OCI-LY7 (cell line): Measurements from ENCODE around the gene KYAT1. TPM values are rescaled to one million over a fixed set of nuclear protein-coding genes. Genes with fewer than 3 reads are reported as not detected.

ENCODE experiments used
- BruUV-seq: library from RNA; stranded (reverse); fragments of 400-500 nt; replicated peaks from 2 replicates; lab custom pipeline; 2021; lab: Mats Ljungman, UMichigan
- CTCF ChIA-PET: fragments of 300-600 bp; sonication (Branson Sonifier 250); formaldehyde crosslinking; loops from one replicate; lab custom pipeline; 2022; ENCODE audit warnings: antibody characterized with exemption; ENCODE audit not compliant: unreplicated experiment; lab: Charles Lee
- POLR2A ChIA-PET: fragments of 300-600 bp; sonication (Branson Sonifier 250); formaldehyde crosslinking; loops from one replicate; lab custom pipeline; 2022; ENCODE audit warnings: antibody characterized with exemption; lab: Charles Lee
- DNase-seq: peaks from one replicate; pipeline ENCODE4 v3.0.0-alpha.2; 2015; ENCODE audit warnings: low spot score
- H2AFZ ChIP-seq: fragments of 200-600 bp; sonication (generic), shearing (Covaris generic); 2 replicates; pipeline ENCODE4 v1.6.1; 2014; ENCODE audit warnings: mild to moderate bottlenecking, antibody characterized with exemption, low read length, moderate library complexity
- H3K27ac ChIP-seq: fragments of 200-600 bp; sonication (generic); 2 replicates; pipeline ENCODE4 v1.5.1; 2014; ENCODE audit warnings: mixed run types, low read depth, mild to moderate bottlenecking, moderate library complexity, low read length, inconsistent platforms; ENCODE audit not compliant: poor library complexity, severe bottlenecking
- H3K36me3 ChIP-seq: fragments of 200-600 bp; sonication (generic); 2 replicates; pipeline ENCODE4 v1.6.1; 2014; ENCODE audit warnings: mild to moderate bottlenecking, antibody characterized with exemption, low read length, moderate library complexity, mixed read lengths; ENCODE audit not compliant: insufficient read depth
- H3K4me1 ChIP-seq: fragments of 200-600 bp; sonication (generic); 2 replicates; pipeline ENCODE4 v1.5.1; 2014; ENCODE audit warnings: mild to moderate bottlenecking, low read length; ENCODE audit not compliant: insufficient read depth, poor library complexity, severe bottlenecking
- H3K4me2 ChIP-seq: fragments of 200-600 bp; sonication (generic); 2 replicates; pipeline ENCODE4 v1.6.1; 2014; ENCODE audit warnings: mild to moderate bottlenecking, low read length
- H3K4me3 ChIP-seq: fragments of 200-600 bp; sonication (generic); 2 replicates; pipeline ENCODE4 v1.5.1; 2014; ENCODE audit warnings: mild to moderate bottlenecking, low read depth, low read length; ENCODE audit not compliant: poor library complexity, severe bottlenecking
- H3K79me2 ChIP-seq: fragments of 200-600 bp; sonication (generic); 2 replicates; pipeline ENCODE4 v1.6.1; 2016; ENCODE audit warnings: low read depth, mild to moderate bottlenecking, low read length, moderate library complexity, mixed read lengths; ENCODE audit not compliant: insufficient read depth
- H3K9me2 ChIP-seq: fragments of 200-600 bp; sonication (generic); 2 replicates; pipeline ENCODE4 v1.6.1; 2016; ENCODE audit warnings: mild to moderate bottlenecking, low read length, mixed read lengths; ENCODE audit not compliant: insufficient read depth
- H3K9me3 ChIP-seq: fragments of 200-600 bp; sonication (generic); 2 replicates; pipeline ENCODE4 v1.6.1; 2014; ENCODE audit warnings: mild to moderate bottlenecking, mixed run types, low read length, mixed read lengths
- H4K20me1 ChIP-seq: fragments of 200-600 bp; sonication (generic); 2 replicates; pipeline ENCODE4 v1.6.1; 2014; ENCODE audit warnings: mild to moderate bottlenecking, antibody characterized with exemption, low read length, moderate library complexity, mixed read lengths; ENCODE audit not compliant: insufficient read depth
- EZH2phosphoT487 ChIP-seq: fragments of 200-600 bp; sonication (generic); IDR thresholded peaks from 2 replicates; pipeline ENCODE4 v1.6.1; 2018; ENCODE audit warnings: low read depth, borderline replicate concordance, mild to moderate bottlenecking, mixed run types, antibody characterized with exemption, low read length, moderate library complexity, mixed read lengths
- intact Hi-C: fragments of 100-400 bp; cut with micrococcal nuclease; formaldehyde crosslinking; loops from one replicate; pipeline ENCODE4 v1.10.0; 2022; ENCODE audit not compliant: unreplicated experiment
- total RNA-seq, 2 experiments: library from RNA; depleted of rRNA in 1 of 2; stranded (reverse); fragments of >200 nt in 1 of 2; shearing (Covaris generic) in 1 of 2; gene quantifications; 2 replicates each; pipeline ENCODE4 v1.2.3, GENCODE V29; 2014 to 2022
- TF ChIP-seq, protein P1 (sequence below): fragments of 200-600 bp; sonication (generic); conservative IDR thresholded peaks from 2 replicates; pipeline ENCODE4 v1.5.1; 2014; ENCODE audit warnings: mild to moderate bottlenecking, antibody characterized with exemption, low read length, moderate library complexity, mixed read lengths

Gene KYAT1
- total RNA-seq, 2 experiments from 2014 or later, result 28.3 to 44.7 TPM

DNA sequence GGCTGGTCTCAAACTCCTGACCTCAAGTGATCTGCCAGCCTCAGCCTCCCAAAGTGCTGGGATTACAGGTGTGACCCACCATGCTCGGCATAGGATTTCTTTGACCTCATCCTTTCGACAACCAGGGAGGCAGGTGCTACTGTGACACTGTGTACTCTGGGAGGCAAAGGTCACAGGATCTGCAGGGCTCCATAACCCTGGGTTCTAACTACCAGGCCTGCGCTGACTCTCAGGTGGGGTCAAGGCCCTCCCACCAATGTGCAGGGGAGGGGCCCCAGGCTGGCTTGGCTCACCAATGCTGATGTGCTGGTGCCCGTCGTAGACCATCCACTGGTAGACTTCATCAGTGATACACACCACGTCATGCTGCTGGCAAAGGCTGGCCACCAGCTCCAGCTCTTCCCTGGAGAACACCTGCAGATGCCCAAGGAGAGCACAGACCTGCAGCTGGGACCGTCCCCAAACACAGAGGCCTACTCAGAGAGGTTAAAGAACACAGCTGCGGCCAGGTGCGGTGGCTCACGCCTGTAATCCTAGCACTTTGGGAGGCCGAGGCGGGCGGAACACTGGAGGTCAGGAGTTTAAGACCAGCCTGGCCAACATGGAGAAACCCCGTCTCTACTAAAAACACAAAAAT is 45.1 kb downstream of the KYAT1 start:
- H3K4me3 ChIP-seq, result no peak overlapping the region
- no peak for DNase-seq
- ChIA-PET POLR2A (no interaction called here), CTCF (no interaction called here)
- no peaks in the 10 kb centered on the region for H3K9me3 ChIP-seq
- H3K4me1 ChIP-seq, result no peaks in the 10 kb centered on the region
- BruUV-seq, result no TSS peak
- H3K36me3 ChIP-seq, result peaks cover 53% of the 10 kb centered on the region
- intact Hi-C loops, result no loop called here
- no peak overlapping the region for H2AFZ ChIP-seq
- no peak overlapping the region for H3K27ac ChIP-seq
- TF ChIP-seq, protein P1, sequence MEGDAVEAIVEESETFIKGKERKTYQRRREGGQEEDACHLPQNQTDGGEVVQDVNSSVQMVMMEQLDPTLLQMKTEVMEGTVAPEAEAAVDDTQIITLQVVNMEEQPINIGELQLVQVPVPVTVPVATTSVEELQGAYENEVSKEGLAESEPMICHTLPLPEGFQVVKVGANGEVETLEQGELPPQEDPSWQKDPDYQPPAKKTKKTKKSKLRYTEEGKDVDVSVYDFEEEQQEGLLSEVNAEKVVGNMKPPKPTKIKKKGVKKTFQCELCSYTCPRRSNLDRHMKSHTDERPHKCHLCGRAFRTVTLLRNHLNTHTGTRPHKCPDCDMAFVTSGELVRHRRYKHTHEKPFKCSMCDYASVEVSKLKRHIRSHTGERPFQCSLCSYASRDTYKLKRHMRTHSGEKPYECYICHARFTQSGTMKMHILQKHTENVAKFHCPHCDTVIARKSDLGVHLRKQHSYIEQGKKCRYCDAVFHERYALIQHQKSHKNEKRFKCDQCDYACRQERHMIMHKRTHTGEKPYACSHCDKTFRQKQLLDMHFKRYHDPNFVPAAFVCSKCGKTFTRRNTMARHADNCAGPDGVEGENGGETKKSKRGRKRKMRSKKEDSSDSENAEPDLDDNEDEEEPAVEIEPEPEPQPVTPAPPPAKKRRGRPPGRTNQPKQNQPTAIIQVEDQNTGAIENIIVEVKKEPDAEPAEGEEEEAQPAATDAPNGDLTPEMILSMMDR, result no peak
- no peak for TF ChIP-seq EZH2phosphoT487
- H3K79me2 ChIP-seq, result no peaks in the 10 kb centered on the region
- no peaks in the 10 kb centered on the region for H3K9me2 ChIP-seq
- no peak overlapping the region for H3K4me2 ChIP-seq
- H4K20me1 ChIP-seq, result no peaks in the 10 kb centered on the region

DNA sequence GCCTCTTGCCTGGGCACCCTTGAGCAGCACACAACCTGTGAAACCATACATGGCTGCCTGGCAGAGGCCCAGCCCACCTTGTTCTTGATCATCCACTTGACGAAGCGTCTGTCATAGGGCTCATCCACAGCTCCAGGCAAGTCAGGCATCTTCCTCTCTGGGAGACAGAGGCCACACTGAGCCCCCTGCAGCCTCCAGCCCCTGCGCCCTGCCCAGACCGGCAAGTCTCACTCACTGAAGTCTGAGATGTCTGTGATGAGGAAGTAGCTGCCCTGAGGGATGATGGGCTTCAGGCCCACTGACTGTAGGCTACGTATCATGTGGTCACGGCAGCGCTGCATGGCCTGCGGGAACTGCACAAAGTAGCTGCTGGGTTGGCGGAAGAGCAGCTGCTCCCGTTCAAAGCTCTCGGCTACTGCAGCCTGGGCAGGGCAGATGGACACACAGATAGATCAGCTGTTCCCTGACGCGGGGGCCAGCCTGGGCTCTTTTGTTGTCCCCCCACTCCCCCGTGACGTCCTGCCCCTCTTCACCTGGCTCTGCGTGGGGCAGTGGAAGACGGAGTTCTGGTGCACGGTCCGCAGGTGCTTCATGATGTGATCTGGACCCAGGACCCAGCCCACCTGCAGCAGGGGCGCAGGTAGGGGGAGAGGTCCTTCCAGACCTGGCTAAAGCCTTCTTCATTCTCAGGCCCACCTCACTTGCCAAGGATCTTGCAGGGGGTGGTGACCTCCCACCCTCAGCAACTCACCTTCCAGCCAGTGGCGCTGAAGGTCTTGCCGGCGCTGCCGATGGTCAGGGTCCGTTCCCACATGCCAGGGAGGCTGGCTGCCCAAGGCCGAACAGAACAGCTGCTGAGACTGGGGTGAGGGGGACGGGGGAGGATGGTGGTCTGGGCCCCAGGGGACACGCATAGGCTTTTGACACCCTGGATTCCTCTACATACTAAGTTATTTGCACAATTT is 46.2 kb downstream of the KYAT1 start:
- Histone ChIP-seq H3K9me2 (no peaks in the 10 kb centered on the region), H3K9me3 (no peaks in the 10 kb centered on the region), H3K4me1 (no peaks in the 10 kb centered on the region), H3K36me3 (peaks cover 49% of the 10 kb centered on the region), H4K20me1 (no peaks in the 10 kb centered on the region), H3K27ac (no peak overlapping the region), H3K79me2 (no peaks in the 10 kb centered on the region), H2AFZ (no peak overlapping the region), H3K4me3 (no peak overlapping the region), H3K4me2 (no peak overlapping the region)
- POLR2A ChIA-PET, result interaction anchor here (0.7 kb wide), 1 partner anchor 113 kb away, joined by 6 read pairs; no protein-coding TSS in a partner anchor
- BruUV-seq, result no TSS peak
- TF ChIP-seq, protein P1, result no peak
- TF ChIP-seq EZH2phosphoT487, result no peak
- intact Hi-C loops, result no loop called here
- no peak for DNase-seq
- CTCF ChIA-PET, result no interaction called here
